Stimulated activated CD4-positive, alpha-beta T cell treated with anti-CD3 and anti-CD28 coated beads, Interleukin-15, amount 100 ng/mL, for 48 hours (primary cell): ENCODE results near the gene RCOR2.
A peak's percentile ranks its signal among the peaks of the same experiment; 100 is the strongest.

Source experiments
- DNase-seq, 2 donors: peaks; one replicate each; pipeline ENCODE4 v3.0.0-alpha.2; 2020; ENCODE audit warnings: low read depth in 2 of 2

Gene RCOR2

DNA sequence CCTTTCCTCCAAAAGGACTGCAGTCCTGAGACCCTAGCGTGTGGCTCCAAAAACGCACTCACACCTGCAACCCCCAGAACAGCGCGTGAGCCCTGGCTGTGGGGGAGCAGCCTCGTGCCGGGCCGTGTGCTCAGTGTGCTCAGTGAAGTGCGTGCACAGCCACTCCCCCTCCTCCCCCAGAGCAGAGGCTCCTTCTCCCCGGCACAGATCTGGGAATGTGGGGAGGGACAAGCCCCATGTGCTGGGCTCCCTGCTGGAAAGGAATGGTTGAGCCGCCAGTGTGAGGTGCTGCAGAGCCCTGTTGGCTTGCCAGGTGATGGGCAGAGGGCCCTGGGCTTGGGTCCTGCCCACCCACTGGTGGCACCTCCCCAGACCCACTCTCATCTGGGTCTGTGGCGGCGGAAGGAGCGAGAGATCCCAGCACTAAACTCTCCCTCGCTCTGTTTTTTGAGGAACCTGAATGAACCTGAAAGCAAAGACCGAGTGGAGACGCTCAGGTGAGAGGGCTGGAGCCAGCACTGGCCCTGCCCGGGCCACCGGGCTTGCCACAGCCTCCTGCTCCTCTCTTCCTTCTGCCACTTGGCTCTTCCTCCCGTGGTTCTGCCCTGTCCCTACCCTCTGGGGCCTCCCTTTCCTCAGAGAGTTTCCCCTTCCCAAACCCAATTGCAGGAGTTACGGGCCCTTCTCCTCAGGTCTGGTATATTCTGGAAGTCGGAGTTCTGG, 9.0 kb downstream of the RCOR2 start:
- no peak for DNase-seq

DNA sequence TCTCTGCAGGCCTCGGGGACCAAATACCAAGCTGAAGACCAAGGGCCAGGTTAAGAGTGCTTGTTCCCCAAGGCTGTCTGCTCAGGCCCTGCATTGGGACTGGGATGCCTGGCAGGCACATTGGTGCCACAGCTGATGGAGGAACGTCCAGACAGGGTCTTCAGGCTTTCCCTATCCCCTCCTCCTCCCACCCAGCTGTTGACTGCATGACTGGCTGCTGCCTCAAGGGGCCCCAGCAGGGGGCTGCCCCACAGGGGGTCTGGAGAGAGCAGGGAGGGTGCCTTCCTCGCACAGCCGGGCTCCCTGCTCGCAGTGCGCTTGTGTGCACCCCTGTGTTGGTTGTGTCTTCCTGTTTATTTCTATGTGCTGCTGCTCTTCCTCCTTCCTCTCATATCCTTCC, 9.9 kb downstream of the RCOR2 start:
- no peak for DNase-seq

DNA sequence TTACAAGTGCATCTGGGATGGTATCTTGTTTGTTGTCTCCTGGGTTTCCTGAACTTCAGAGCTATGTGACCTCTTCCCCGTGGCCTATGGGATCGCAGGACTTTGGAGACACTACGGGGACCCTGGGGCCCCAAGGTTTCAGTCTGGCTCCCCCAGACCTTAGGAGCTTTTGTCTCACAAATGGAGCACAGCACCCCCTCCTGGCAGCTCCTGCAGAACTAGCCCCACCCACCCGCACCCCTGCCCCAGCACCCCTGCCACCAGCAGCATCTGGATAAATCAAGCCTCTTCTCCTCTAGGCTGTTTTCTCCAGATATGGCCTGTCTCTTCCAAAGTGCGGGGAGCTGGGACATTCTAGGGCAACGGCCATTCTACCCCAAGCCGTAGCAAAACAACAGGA, 10.4 kb downstream of the RCOR2 start:
- DNase-seq, result peak in 1 of 2 donors; percentile 41

DNA sequence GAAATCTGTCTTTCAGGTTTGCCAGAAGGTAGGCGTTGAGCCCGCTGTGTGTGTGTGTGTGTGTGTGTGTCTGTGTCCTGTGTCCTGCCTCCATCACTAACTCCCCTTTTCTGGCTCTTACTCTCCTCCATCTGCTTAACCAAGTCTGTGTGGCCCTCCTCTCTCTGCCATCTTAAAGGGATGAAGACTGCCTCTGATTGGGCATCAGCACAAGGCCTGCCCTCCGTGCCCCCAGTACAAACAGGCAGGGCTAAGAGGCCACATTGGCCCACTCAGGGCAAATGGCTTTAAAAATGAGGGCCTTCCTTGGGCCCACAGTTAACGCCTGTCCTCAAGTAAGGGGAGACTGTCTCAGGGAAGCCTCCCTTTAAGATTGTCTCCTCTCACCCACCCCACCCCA, 10.9 kb downstream of the RCOR2 start:
- no peak for DNase-seq

DNA sequence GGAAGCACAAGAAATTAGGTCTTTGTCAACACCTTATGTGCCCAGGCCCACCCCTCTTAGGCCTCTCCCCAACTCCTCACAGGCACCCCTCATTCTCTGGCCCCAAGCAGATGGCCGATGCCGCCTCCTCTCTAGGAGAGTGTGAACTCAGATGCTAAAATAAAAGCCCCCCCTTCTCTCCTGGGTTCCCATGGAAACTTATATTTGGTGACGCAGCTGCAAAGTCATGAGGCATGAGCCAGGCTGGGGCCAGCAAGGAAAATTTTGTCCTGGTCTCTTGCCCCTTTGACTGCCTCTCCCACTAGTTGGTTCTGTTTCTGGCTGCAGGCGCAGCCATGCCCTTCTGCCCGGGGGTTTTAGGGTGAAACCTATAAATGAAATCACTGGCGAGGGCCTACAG, 11.8 kb downstream of the RCOR2 start:
- no peak for DNase-seq

DNA sequence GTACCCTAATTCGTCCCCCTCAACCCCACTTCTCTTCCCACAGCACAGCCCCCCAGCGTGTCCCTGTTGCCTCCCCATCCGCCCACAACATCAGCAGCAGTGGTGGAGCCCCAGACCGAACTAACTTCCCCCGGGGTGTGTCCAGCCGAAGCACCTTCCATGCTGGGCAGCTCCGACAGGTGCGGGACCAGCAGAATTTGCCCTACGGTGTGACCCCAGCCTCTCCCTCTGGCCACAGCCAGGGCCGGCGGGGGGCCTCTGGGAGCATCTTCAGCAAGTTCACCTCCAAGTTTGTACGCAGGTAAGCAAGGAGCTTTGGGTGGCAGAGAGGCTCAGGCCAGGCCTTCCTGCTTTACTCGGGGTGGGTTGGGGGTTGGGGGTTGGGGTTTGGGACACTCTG, 12.2 kb downstream of the RCOR2 start:
- no peak for DNase-seq

DNA sequence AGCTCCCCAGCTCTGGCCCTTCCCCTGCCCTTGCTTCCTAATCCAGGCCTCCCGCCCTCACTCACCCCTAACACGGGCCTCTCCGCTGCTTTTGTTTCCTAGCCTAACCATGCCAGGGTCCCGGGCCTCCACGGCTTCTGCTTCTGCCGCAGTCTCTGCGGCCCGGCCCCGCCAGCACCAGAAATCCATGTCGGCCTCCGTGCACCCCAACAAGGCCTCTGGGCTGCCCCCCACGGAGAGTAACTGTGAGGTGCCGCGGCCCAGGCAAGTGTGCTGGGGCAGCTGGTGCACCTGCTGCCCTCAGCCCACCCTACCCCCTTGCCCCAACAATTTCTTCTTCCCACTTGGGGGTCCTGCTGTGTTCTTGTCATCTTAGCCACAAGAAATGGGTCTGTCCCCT, 13.1 kb downstream of the RCOR2 start:
- no peak for DNase-seq

DNA sequence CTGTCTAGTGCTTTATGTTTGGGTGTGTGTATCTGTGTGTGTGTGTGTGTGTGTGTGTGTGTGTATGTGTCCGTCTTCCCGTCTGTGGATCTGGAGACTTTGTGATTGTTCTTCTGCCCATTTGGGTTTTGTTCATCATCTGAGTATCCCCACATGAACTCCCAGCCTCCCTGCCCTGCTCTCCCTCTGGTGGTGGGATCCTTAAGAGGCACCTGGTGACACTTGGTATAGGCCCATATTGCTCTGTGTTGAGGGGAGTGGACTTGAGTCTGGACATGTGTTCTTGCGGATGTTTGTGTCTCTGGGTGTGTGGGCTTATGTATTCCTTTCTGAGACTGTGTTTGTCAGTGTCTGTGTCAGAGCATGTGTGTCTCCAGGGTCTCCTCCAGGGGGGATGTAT, 15.3 kb downstream of the RCOR2 start:
- no peak for DNase-seq

DNA sequence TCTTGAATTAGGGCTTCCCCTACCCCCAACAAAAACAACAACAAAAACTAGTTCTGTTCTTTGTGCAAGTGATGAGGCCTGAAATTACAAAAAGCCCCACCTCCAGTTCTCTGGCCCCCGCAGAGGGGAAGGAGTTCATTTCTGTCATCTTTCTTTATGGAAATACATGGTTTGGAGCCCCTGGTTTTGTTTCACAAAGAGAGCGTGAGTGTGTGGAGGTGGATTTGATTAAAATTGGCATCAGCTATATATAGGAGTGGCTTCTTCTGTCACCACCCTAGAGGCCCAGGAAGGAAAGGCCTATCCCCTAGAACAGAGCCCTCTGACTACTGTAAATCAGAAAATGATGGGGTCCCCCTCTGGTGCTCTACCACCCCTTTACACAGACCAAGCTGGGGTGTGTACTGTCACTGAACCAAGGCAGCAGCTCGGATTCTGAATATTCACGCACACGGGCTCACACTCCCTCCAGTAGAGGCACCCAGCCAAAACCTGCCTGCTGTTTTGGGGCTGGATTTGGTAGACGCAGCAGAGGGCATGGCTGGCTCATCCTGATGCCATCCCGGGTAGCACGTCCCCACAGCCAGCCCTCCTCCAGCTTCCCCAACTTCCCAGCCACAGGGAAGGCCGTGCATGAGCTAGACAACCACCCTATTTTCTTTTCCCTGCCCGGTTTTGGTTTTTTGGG, 19.4 kb downstream of the RCOR2 start:
- no peak for DNase-seq

DNA sequence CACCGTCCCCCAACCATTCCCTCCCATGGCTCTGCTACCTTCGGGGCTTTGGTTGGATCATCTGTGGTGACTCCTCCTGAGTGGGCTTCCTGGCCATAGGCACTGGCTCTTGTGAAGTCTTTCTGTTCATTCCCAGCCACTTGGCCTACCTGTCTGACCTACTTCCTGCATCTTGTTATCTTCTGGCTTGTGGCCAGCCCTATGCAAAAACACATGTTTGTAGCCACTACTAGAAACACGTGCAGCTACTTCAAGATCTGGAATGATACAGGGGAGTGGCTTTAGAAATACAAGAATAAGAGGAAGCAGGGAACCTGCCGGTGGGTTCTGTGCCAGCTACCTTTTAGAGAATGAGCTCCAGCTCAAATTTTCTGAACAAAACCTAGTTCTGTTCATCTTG, 20.9 kb downstream of the RCOR2 start:
- no peak for DNase-seq

DNA sequence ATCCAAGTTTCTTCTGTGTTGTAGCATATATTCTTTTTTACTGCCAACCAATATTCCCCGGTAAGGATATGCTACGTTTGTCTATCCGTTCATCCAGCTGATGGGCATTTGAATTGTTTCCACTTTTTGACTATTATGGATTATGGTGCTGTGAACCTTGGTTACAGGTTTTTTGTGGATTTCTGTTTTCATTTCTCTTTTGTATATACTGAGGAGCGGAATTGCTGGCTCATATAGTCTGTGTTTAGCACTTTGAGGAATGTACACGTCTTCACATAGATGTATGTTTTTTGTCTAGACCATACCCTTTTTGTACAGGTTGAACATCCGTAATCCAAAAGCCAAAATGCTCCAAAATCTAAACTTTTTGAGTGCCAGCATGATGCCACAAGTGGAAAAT, 23.6 kb downstream of the RCOR2 start:
- DNase-seq, result no peak

DNA sequence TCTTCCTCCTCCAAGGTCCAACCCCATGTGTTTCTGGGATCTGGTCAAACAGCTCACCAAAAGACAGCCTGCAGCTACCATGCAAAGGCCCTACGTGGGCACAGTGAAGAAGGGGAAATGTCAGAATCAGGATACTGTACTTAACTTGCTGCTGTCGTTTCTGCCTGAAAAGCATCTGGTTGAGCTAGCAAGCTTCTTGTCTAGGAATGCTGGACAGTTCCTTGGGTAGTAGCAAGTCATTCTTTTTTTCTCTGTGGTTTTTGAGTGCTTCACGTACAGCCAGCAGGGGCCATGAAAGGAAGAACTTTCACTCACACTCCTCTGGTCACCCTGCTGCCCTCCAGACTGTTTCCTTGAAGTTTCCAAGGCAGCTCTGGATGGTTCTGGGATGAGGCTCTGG, 24.7 kb downstream of the RCOR2 start:
- no peak for DNase-seq

DNA sequence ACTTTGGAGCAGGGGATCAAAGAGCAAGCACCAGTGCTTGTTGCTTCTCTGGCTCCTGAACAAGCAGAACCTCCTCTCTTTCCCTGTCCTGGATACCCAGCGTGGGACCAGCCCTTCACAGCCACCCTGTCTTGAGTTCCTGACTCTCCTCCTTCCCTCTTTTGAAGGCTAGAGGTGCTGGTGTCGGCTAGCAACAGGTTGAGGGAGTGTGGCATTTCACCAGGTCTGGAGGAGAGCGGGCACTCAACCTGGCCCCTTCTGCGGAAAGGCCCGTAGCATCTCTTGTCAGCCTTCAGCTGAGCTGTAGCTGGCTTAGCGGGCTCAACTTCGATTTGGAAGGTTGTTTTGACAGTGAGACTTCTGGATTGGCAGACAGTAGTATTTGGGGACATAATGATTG, 26.6 kb downstream of the RCOR2 start:
- DNase-seq, result no peak

DNA sequence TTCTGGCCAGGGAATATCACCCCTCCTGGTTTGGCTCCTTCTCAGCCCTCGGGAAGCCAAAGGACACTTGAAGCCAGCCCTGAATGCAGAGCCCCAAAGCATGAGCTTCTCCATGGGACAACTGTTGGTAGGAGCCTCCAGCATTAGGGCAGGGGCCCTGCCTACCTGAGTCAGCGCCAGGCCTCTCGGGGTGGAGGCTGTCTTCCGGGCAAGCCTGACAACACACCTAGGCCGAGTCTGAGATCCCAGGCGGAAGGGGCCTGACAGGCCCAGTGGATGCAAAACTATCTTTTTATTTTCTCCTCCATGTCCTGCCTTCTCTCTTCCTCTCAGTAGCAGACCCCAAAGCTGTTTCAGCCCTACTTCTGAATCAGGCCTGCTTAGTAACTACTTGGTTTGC, 27.6 kb downstream of the RCOR2 start:
- no peak for DNase-seq

DNA sequence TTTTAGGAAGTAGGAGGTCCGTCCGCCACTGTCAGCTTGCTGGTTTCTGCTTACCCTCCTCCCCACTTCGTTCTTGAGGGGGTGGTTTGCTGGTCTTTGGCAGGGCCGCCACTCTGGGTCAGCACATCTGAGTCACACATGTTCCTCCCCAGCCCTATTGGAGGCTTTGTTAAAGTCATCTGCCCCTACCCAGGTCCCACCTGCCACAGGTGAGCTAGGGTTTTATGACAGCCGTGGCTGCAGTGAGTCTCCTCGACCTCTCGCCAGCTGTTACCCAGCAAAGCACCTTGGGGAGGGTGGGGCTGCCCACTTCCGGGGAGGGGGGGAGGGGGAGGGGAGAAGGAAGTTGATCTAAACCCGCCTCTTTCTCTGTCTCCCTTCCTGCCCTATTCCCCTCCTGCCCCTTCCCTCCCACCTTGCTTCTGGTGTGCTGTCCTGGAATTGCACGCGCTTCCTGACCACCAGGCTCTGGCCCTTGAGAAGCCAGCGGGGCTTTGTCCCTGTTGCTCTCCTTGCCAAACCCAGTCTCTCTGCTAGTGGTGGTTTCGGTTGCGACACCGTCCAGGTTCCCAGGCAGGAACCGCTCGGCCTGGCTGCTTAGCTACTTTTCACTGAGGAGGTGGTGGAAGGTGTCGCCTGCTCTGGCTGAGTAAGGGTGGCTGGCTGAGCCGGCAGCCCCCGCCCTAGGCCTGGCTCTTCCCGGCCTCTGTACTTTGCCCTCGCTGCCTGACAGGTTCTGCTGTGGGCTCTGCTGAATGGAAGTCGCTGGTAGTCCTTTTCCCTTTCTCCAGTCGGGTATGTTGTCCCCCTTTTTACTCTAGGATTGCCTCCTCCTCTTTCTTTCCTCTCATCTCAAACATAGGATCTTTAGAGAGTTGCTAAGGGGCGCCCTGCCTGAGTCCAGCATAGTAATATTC, 28.5 kb downstream of the RCOR2 start:
- peak; percentile 43 to 55 for DNase-seq

DNA sequence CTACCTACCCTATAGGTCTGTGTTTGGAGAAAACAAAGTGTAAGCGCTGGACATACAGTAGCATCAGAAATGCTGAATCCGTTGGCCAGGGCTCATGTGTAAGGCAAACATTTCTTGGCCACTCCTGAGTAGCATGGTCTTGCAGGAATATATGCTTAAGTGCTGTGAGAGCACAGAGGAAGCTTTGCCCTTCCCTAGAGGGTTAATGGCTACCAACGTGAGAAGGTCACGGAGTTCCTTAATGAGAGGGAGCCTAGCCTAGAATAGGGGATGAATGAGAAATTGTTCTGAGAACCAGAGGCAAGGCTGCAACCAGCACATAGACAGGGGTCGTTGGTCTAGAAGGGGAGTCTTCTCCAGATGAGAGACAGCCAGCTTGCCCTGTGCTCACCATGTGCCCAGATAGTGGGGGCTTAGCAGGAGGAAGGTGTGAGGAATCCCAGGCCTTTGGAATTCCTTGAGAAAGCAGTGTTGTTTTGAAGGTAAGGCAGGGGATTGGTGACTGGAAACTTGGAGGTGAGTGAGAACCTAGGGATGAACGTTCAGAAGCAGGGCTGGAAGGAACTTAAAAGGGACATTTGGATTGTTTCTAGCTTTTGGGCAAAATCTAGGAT, 29.5 kb downstream of the RCOR2 start:
- no peak for DNase-seq

DNA sequence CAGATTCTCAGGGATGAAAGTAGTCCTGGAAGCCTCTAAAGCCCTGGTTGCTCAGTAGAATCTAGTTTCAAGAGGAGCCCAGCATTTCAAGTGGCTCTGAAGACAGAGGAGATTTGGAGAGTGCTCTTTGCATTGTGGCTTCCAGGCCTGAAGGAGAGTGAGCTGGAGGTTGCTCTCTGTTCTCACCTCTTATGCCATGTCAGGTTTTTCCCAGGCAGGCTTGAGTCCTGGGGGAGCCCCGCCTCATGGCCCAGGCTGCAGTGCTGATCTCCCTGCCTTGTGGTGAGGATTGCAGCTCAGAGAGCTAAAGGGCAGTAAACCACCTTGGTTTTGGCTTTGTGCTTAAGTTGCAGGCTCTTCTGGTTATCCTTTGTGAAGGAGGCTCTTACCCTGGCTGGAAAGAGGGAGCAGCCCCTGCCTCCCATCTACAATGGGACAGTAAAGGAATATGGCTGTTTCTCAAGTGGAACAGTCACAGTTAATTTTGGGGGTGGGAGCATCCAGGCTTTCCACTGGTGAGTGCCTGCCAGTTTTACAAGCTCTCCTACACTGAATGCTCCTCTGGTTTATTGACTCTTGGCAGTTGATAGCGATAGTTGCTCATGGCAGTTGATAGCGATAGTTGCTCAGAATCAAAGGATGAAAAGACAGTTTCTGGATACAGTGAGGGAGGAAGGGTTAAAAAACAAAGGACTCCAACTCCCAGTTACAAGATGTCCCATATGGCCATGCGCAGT, 32.6 kb downstream of the RCOR2 start:
- no peak for DNase-seq

DNA sequence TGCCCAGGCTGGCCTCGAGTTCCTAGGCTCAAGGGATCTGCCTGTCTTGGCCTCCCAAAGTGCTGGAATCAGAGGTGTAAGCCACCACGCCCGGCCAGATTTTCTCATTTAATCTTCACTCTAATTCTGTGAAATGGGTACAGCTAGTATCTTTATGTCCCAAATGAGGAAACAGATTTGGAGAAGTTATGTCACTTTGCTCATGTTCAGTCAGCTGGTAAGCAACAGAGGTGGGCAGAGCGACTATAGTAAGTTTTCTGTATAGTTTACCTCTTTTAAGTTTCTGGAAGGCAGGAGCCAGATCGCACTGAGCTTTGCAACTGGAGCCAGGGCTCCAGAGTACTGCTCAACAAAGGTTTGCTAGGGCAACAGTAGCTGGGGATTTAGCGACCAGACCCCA, 33.2 kb downstream of the RCOR2 start:
- no peak for DNase-seq

DNA sequence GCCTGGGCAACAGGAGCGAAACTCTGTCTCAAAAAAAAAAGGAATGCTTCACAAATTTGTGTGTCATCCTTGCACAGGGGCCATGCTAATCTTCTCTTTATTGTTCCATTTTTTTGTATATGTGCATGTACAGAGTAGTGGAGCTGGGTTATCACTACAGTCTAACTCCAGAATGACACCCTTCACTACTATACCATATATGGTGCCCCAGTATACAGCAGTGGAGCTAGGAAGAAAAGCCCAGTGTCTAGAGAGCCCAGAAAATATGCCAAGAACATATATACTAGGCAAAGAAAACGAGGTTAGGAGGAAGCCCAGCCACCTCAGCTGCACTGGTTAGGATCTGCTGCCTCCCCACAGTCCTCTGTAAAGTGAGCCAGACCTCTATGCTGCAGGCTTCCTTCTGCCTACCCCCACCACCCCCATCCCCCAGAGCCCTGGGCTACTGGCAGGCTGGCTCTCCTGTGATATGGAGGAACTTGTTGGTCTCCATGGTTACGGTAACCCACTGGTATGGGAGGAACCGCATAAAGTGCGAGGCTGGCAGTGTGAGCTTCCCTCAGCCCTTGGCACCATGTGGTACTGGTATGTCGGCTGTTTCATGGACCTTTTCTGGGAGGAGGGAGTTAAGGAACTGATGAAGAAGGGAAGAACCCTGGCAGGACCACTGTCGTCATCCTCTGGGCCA, 34.3 kb downstream of the RCOR2 start:
- DNase-seq, result no peak

DNA sequence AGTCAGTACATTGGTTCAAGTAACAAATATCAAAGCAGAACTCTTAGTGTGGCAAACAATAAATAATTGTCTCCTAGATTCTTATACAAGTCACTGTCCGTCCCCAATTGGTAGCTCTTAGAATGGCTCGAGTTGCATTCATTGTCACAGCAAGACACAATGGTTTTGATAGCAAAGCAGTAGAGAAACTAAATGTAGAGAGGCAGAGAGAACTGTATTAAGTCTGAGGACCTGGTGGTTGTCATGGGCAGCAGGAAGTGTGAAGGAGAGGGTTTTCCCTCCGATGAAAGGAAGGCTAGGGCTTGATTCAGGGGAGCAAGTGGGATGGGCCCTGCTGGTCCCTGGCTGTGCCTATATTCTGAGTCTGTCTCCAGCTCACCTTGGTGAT, 36.6 kb downstream of the RCOR2 start:
- no peak for DNase-seq
